GM21619 (cell line): ENCODE results near the gene TELO2.

ENCODE experiments used
- ATAC-seq: cut with Tn5 transposase; IDR thresholded peaks from one replicate; pipeline ENCODE4 v1.9.1; 2021; ENCODE audit not compliant: unreplicated experiment

TELO2 gene

GRCh38 chr16:1535391-1536291 lies 42.5 kb downstream of the TELO2 start:
- no peak for ATAC-seq

- ATAC-seq, result no peak
Observed at GRCh38 chr16:1536601-1537000, 43.4 kb downstream of the TELO2 start.

GRCh38 chr16:1537138-1537577 lies 44.0 kb downstream of the TELO2 start:
- no peak for ATAC-seq

- ATAC-seq, result no peak
Observed at GRCh38 chr16:1537763-1538289, 44.7 kb downstream of the TELO2 start.

GRCh38 chr16:1538804-1539520 lies 45.8 kb downstream of the TELO2 start:
- no peak for ATAC-seq

- no peak for ATAC-seq
Observed at GRCh38 chr16:1539720-1540555, 46.8 kb downstream of the TELO2 start.

- no peak for ATAC-seq
Observed at GRCh38 chr16:1540556-1540855, 47.3 kb downstream of the TELO2 start.

- no peak for ATAC-seq
Observed at GRCh38 chr16:1541293-1542165, 48.4 kb downstream of the TELO2 start.

- no peak for ATAC-seq
Observed at GRCh38 chr16:1542166-1542500, 49.0 kb downstream of the TELO2 start.

- no peak for ATAC-seq
Observed at GRCh38 chr16:1542533-1542932, 49.4 kb downstream of the TELO2 start.

- no peak for ATAC-seq
Observed at GRCh38 chr16:1543085-1543896, 50.1 kb downstream of the TELO2 start.

GRCh38 chr16:1545044-1546040 lies 52.2 kb downstream of the TELO2 start:
- no peak for ATAC-seq

GRCh38 chr16:1546430-1546829 lies 53.3 kb downstream of the TELO2 start:
- ATAC-seq, result no peak

- ATAC-seq, result no peak
Observed at GRCh38 chr16:1548233-1548632, 55.1 kb downstream of the TELO2 start.

GRCh38 chr16:1548727-1549126 lies 55.6 kb downstream of the TELO2 start:
- ATAC-seq, result no peak

GRCh38 chr16:1550069-1550468 lies 56.9 kb downstream of the TELO2 start:
- ATAC-seq, result no peak

GRCh38 chr16:1550696-1551095 lies 57.5 kb downstream of the TELO2 start:
- ATAC-seq, result no peak

- no peak for ATAC-seq
Observed at GRCh38 chr16:1551166-1551565, 58.0 kb downstream of the TELO2 start.
